GM12865 (cell line): ENCODE data around the gene MAD1L1.

ENCODE experiments used
- DNase-seq: peaks from one replicate; pipeline ENCODE4 v3.0.0; 2010; ENCODE audit warnings: low read depth
- H3K4me3 ChIP-seq: 2 replicates; pipeline ENCODE4 v1.5.1; 2011; ENCODE audit warnings: mild to moderate bottlenecking, low read depth, low read length, control low read depth
- CTCF ChIP-seq: IDR thresholded peaks from 2 replicates; pipeline ENCODE4 v1.5.1; 2011; ENCODE audit warnings: low read length, control low read depth, low read depth, inconsistent platforms; ENCODE audit not compliant: insufficient read depth; ENCODE audit errors: missing control alignments

MAD1L1 gene

GRCh38 chr7:2114052-2114451, 118.7 kb downstream of the MAD1L1 start:
- H3K4me3 ChIP-seq = no peak overlapping the region
- no peak for DNase-seq
- TF ChIP-seq CTCF = no peak

- TF ChIP-seq CTCF = no peak
- no peak for DNase-seq
- H3K4me3 ChIP-seq = no peak overlapping the region
Measured at GRCh38 chr7:2112261-2113198, 120.2 kb downstream of the MAD1L1 start.

- no peak for DNase-seq
- TF ChIP-seq CTCF = no peak
- no peak overlapping the region for H3K4me3 ChIP-seq
Measured at GRCh38 chr7:2111568-2111967, 121.2 kb downstream of the MAD1L1 start.

GRCh38 chr7:2110610-2111396, 121.9 kb downstream of the MAD1L1 start:
- no peak overlapping the region for H3K4me3 ChIP-seq
- TF ChIP-seq CTCF = no peak
- DNase-seq = no peak

GRCh38 chr7:2109936-2110609, 122.7 kb downstream of the MAD1L1 start:
- TF ChIP-seq CTCF = no peak
- no peak overlapping the region for H3K4me3 ChIP-seq
- DNase-seq = peak; percentile 43

GRCh38 chr7:2109251-2109872, 123.4 kb downstream of the MAD1L1 start:
- no peak for TF ChIP-seq CTCF
- H3K4me3 ChIP-seq = no peak overlapping the region
- DNase-seq = no peak
